RPMI8226 (cell line): ENCODE data around the gene YBX3.
"Not testable (repeated sequence)": the region's sequence is repeated elsewhere in the genome, so short reads cannot be mapped to it uniquely, and the experiment has no call there.

Experiments
- DNase-seq: peaks from one replicate; pipeline ENCODE4 v3.0.0-alpha.2; 2015

The YBX3 gene

GRCh38 chr12:10722905-10723746 is at the start of gene YBX3:
YBX3 (minus strand) TSS chr12:10723323; CDS start chr12:10723111, 212 bp downstream.
- peak; percentile 88 for DNase-seq

DNA sequence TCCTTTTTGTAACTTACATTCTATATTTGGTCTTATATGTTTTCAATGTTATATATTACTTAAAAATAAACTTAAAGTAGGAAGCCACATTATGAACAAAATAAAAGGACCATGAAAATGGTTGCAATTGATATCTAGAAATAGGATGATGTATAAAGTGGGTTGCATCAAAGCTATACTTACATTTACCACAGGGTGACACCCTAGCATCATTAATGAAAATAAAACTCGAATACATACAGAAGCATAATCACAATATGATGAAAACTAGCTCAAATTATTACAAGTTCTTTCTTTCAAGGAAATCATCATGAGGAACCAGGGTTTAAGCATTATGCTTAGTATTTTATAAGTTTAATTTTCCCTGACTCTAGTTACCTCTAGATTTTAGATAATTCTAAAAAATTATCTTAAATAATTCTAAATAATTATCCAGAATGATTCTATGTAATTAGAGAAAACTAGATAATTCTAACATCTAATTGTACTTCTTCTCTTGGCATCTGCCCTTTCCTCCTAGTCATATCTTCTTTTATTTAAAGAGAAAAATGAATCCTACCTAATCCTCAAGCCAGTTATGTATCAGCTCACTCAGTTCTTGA is 48.1 kb upstream of the YBX3 start:
- DNase-seq, result peak; percentile 8

GRCh38 chr12:10759657-10760056 is 36.5 kb upstream of the YBX3 start:
- no peak for DNase-seq

DNA sequence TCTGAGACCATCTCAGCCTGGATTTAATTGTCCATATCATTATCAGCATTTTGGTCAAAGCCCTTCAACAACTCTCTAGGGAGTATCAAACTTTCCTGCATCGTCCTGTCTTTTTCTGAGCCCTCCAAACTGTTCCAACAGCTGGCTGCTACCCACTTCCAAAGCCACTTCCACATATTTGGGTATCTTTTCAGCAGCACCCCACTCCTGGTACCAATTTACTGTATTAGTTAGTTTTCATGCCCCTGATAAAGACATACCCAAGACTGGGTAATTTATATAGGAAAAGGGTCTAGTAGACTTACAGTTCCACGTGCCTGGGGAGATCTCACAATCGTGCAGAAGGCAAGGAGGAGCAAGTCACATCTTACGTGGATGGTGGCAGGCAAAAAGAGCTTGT is 33.1 kb upstream of the YBX3 start:
- no peak for DNase-seq

GRCh38 chr12:10753059-10753458 is 29.9 kb upstream of the YBX3 start:
- DNase-seq, result no peak

GRCh38 chr12:10750385-10750727 is 27.2 kb upstream of the YBX3 start:
- DNase-seq, result no peak

GRCh38 chr12:10749700-10750384 is 26.7 kb upstream of the YBX3 start:
- DNase-seq, result peak; percentile 83

DNA sequence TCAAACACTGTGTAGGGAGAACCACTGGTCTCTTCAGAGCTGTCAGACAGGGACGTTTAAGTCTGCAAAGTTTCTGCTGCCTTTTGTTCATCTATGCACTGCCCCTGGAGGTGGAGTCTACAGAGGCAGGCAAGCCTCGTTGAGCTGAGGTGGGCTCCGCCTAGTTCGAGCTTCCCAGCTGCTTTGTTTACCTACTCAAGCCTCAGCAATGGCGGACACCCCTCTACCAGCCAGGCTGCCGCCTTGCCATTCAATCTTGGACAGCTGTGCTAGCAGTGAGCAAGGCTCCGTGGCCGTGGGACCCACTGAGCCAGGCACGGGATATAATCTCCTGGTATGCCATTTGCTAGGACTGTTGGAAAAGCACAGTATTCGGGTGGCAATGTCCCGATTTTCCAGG is 24.6 kb upstream of the YBX3 start:
- no peak for DNase-seq

GRCh38 chr12:10743420-10743819 is 20.3 kb upstream of the YBX3 start:
- DNase-seq, result not testable (repeated sequence)

DNA sequence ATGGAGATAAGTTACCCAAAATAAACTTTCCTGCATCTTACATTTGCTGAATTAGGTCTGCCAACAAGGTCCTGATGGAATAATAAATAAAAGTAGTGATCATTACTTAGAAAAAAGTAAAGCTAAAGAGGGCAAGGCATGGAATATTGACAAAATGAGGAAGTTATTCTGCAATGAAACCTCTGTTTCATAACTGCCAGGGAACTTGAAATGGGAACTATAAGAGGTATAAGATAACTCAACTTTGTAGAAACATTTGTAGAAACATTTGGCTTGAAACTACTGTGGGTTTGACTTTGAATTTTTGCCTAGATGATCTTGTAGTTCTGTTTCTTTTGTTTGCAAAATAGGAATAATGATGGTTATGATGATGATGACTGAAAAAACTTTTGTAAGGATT is 18.7 kb upstream of the YBX3 start:
- DNase-seq, result no peak

DNA sequence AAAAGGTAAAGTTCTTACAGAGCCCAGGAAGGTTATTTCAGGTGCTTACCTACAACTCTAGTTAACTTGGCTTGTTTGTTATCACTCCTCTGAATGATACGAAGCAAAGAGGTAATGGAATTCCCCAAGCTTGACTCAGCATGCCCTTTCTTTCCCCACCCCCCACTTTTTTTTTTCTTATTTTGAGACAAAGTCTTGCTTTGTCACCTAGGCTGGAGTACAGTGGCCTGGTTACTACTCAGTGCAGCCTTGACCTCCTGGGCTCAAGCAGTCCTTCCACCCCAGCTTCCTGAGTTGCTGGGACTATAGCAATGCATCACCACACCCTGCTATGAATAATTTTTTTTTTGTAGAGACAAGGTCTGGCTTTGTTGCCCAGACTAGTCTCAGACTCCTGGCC is 17.1 kb upstream of the YBX3 start:
- DNase-seq, result no peak

GRCh38 chr12:10739157-10740118 is 16.3 kb upstream of the YBX3 start:
- no peak for DNase-seq

DNA sequence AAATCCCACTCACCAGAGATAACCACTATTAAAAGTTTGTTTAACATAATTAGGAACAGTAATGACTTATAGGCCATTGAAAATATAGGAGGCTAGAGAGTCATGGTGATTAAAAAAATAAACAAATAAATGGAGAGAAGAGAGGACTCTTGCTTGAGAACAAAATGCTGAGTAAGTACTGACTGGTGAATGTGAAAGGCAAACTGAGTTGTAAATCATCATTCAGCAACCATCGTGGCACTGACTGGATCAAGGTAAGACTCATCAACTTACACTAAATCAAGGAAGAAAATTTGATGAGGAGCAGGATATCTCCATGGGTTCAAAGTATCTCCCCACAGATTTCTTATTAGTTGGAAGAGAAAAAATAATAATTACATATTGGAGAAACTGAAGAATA is 14.1 kb upstream of the YBX3 start:
- no peak for DNase-seq

DNA sequence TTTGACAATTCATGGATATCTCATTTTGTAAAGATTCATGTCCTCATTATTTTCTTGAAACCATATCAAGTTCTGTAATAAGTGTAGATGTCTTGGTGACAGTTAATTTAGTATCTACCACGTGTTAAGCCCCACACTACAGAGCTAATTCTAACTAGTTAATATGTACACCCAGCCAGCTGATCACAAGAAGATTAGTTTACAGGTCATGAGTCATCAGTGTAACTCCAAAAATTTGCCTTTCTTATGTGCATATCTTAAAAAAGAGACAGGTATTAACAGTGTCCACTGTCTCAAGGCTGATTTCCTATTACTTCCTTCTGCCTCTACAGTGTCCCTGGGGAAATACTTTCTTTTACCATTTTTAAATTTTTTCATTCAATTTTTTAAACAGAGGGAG is 13.3 kb upstream of the YBX3 start:
- DNase-seq, result no peak

DNA sequence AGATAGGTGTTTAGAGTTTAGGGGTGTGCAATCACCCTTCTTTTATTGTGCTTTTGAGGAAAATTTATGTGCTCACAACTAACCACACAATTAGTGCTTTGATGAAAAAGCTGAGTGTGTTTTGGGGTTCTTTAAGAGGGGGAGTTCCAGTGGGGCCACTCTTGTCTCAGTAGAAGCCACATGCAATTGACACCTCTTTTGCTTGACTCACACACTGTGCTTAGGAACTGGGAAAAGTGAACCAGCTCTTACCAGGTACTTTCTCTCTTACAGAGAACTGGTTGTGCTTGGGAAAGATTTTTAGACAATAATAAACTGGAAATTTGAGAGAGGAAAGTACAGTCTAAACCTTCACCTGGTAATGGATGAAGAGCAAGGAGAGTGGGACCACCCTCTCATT is 12.3 kb upstream of the YBX3 start:
- DNase-seq, result no peak

GRCh38 chr12:10732549-10732948 is 9.4 kb upstream of the YBX3 start:
- no peak for DNase-seq

DNA sequence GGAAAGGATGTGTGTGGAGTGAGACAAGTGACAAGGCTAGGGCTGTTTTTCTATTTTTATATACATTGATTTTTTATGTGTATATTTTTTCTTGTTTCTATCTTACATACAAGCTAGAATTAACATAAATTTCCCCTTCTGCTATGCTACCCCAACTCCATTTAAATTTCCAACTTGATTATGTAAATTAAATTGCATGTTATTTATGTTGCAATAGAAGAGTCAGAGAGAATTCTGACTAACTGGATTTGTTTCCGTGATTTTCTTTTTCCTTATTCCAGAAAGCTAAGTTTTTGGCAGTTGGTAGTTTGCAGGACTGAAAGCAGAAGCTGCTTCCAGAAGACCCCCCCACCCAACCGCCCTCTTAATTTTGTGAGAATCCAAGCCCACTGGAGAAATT is 8.9 kb upstream of the YBX3 start:
- DNase-seq, result no peak

- DNase-seq, result no peak
These were observed 7.4 kb upstream of the YBX3 start for GRCh38 chr12:10730559-10730958.

DNA sequence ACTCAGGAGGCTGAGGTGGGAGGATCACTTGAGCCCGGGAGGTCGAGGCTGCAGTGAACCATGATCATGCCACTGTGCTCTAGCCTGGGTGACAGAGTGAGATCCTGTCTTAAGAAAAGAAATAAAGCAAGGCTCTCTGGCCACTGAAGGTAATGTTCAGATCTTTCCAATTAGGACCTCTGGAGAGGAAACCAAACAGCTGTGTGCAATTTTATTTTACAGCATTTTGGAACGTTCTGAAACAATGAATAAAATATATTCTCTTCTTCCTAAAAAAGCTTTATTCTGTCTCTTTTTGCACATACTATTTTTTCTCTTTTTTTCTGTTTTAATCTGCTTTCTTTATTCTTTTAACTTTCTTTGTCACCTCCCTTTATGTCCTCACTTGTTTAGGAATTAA is 5.0 kb upstream of the YBX3 start:
- no peak for DNase-seq

GRCh38 chr12:10726945-10727344 is 3.8 kb upstream of the YBX3 start:
- no peak for DNase-seq

DNA sequence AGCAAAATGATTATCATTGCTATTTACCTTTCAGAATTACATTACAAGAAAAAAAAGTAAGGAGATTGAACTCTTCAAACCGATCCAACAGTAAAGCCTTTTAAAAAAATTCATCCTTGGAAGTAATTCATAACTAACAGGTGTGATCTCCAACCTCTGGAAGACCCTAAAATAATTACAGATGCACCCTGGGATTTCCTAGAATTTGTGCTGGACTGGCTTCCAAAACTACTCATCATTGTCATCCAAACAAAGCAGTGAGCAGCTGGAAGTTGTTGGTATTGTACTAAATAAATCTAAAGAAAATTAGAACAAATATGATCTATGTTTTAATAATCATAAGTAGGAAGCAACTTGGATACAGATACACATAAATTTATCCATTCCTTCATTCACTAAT is 1.9 kb upstream of the YBX3 start:
- no peak for DNase-seq

DNA sequence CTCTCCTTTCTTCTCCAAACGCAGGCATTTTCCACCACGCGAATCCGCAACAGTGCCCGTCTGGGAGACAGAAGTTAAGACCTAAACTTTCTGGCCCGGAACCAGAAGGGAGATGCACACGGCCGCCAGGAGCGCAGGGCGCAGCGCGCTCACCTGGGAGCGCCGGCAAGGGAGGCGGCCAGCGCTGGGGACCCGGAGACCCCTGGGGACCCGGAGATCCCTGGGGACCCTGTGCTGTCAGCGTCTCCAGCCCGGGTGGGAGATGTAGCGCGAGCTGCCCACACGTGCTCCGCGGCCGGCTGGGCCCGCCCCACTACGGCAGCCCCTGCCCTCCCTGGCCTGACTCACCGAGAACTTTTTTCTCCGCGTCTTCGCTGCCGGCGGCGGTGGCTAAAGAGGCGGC is 620 bp downstream of the YBX3 start:
- peak; percentile 77 for DNase-seq
